ENCODE results near the gene SDF2L1.
"Not testable (repeated sequence)": the region's sequence is repeated elsewhere in the genome, so short reads cannot be mapped to it uniquely, and the experiment has no call there.

Gene SDF2L1

DNA sequence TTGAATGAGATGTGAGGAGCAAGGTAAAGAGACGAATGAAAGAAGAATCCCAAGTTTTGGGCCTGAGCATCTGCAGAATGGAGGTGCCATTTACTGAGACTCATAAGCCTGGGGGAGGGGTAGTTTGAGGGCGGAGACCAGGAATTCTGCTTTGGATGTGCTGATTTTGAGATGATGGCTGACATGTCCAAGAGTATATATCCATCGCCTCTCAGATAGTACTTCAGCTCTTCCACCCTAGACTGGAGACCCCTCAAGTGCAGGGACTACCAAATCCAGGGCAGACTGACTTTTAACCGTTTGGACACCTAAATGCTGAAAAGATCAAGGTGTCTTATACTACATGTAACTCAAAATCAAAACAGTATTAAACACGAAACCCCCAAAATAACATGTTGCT lies 1.3 kb upstream of the SDF2L1 start:
- H3K4me1 ChIP-seq (ENCODE audit: control insufficient read depth in 1 of 2, insufficient read depth in 1 of 2, low read depth in 1 of 2, low read length in 1 of 2) = peaks cover 22 to 23% of the 10 kb centered on the region in 2 experiments
- TF ChIP-seq, protein P1, sequence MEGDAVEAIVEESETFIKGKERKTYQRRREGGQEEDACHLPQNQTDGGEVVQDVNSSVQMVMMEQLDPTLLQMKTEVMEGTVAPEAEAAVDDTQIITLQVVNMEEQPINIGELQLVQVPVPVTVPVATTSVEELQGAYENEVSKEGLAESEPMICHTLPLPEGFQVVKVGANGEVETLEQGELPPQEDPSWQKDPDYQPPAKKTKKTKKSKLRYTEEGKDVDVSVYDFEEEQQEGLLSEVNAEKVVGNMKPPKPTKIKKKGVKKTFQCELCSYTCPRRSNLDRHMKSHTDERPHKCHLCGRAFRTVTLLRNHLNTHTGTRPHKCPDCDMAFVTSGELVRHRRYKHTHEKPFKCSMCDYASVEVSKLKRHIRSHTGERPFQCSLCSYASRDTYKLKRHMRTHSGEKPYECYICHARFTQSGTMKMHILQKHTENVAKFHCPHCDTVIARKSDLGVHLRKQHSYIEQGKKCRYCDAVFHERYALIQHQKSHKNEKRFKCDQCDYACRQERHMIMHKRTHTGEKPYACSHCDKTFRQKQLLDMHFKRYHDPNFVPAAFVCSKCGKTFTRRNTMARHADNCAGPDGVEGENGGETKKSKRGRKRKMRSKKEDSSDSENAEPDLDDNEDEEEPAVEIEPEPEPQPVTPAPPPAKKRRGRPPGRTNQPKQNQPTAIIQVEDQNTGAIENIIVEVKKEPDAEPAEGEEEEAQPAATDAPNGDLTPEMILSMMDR (IDR thresholded peaks at IDR 0.05) = no peak
- H3K27me3 ChIP-seq = no peaks in the 10 kb centered on the region
- no peaks in the 10 kb centered on the region for H3K9me3 ChIP-seq
- no peak overlapping the region for H3K27ac ChIP-seq
- no peaks in the 10 kb centered on the region for H3K36me3 ChIP-seq
- no peak overlapping the region for H3K4me3 ChIP-seq (ENCODE audit: low read depth in 1 of 2, low read length in 1 of 2)

- no peaks in the 10 kb centered on the region for H3K36me3 ChIP-seq
- peak overlapping the region; percentile 82 to 86 for H3K4me3 ChIP-seq (ENCODE audit: low read depth in 1 of 2, low read length in 1 of 2)
- no peaks in the 10 kb centered on the region for H3K9me3 ChIP-seq
- H3K27ac ChIP-seq = peak overlapping the region; percentile 54
- H3K4me1 ChIP-seq (ENCODE audit: control insufficient read depth in 1 of 2, insufficient read depth in 1 of 2, low read depth in 1 of 2, low read length in 1 of 2) = peaks cover 22 to 23% of the 10 kb centered on the region in 2 experiments
- no peaks in the 10 kb centered on the region for H3K27me3 ChIP-seq
- TF ChIP-seq, protein P1 (IDR thresholded peaks at IDR 0.05) = no peak
Observed at GRCh38 chr22:21641417-21641788, 699 bp upstream of the SDF2L1 start.

DNA sequence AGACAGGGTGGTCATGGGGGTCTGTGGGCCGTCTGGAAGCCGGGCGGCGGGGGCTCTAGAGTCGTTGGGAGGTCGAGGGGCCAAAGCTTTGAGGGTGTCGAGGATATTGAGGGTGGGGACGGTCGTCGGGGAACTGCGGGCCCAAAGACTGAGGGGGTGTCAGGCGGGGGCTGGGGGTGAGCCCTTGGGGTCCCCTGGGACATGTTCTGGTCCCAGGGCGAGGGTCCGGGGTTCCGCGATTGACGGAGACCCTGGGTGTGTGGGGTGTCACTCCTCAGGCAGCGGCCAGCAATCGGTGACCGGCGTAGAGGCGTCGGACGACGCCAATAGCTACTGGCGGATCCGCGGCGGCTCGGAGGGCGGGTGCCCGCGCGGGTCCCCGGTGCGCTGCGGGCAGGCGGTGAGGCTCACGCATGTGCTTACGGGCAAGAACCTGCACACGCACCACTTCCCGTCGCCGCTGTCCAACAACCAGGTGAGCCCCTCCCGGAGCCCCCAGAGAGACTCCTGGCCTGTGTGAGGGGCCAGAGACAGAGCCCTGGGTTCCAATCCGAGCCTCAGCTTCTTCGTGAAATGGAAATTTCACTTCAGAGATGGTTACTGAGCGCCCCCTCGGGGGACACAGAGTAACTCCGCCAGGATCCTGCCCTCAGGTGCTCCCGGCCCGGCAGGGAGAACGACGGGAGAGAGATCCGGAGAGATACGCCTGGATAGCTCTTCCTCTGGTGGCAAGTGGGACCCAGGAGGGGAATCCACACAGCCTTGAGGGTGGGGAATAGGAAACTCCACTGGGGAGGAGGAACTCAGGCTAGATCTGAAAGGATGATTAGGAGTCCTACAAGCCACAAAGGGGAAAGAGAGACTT lies 714 bp downstream of the SDF2L1 start:
- Histone ChIP-seq H3K27ac (peak overlapping the region; percentile 54), H3K4me3 (ENCODE audit: low read depth in 1 of 2, low read length in 1 of 2) (peak overlapping the region; percentile 82 to 86), H3K27me3 (no peaks in the 10 kb centered on the region), H3K9me3 (no peaks in the 10 kb centered on the region), H3K4me1 (ENCODE audit: control insufficient read depth in 1 of 2, insufficient read depth in 1 of 2, low read depth in 1 of 2, low read length in 1 of 2) (peaks cover 22 to 26% of the 10 kb centered on the region in 2 experiments), H3K36me3 (no peaks in the 10 kb centered on the region)
- TF ChIP-seq, protein P1 (IDR thresholded peaks at IDR 0.05) = peak; percentile 63

DNA sequence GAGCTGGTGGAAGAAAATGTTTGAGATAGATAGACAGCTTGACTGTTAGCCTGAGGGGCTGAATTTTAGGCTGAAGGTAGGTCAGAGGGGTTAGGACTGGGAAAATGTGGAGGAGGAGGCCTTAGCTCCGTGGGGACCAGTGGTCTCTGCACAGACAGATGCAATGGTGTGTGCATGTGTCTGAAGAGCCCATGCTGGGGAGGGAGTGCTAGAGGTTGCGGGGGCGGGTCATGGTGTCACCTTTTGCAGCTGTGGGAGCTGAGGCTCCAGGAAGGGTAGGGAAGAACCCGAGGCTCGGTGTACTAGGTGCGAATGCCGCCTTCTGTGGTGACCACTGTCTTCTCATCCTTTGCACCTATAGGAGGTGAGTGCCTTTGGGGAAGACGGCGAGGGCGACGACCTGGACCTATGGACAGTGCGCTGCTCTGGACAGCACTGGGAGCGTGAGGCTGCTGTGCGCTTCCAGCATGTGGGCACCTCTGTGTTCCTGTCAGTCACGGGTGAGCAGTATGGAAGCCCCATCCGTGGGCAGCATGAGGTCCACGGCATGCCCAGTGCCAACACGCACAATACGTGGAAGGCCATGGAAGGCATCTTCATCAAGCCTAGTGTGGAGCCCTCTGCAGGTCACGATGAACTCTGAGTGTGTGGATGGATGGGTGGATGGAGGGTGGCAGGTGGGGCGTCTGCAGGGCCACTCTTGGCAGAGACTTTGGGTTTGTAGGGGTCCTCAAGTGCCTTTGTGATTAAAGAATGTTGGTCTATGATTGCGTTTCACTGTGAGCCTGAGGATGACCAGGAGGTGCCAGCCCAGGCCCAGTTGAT lies 1.6 kb downstream of the SDF2L1 start:
- Histone ChIP-seq H3K4me1 (ENCODE audit: control insufficient read depth in 1 of 2, insufficient read depth in 1 of 2, low read depth in 1 of 2, low read length in 1 of 2) (peaks cover 22 to 26% of the 10 kb centered on the region in 2 experiments), H3K27me3 (no peaks in the 10 kb centered on the region), H3K9me3 (no peaks in the 10 kb centered on the region), H3K27ac (peak overlapping the region; percentile 54), H3K36me3 (no peaks in the 10 kb centered on the region), H3K4me3 (ENCODE audit: low read depth in 1 of 2, low read length in 1 of 2) (peak overlapping the region in 1 of 2 experiments; percentile 86)
- TF ChIP-seq, protein P1 (IDR thresholded peaks at IDR 0.05) = no peak

DNA sequence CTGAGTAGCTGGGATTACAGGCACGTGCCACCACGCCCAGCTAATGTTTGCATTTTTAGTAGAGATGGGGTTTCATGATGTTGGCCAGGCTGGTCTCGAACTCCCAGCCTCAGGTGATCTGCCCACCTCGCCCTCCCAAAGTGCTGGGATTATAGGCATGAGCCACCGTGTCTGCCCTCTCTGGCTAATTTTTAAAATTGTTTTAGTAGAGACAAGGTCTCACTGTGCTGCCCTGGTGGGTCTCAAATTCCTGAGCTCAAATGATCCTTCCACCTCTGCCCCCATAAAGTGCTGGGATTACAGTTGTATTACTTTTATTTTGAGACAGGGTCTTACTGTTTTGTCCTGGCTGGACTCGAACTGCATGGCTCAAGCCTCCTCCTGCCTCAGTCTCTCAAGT lies 3.4 kb downstream of the SDF2L1 start:
- H3K4me3 ChIP-seq (ENCODE audit: low read depth in 1 of 2, low read length in 1 of 2); H3K9me3 ChIP-seq; H3K27me3 ChIP-seq; H3K36me3 ChIP-seq; H3K27ac ChIP-seq: not testable (repeated sequence)
- H3K4me1 ChIP-seq (ENCODE audit: control insufficient read depth in 1 of 2, insufficient read depth in 1 of 2, low read depth in 1 of 2, low read length in 1 of 2) = peaks cover 22 to 26% of the 10 kb centered on the region in 2 experiments

Data from neutrophil (primary cell).